Measurements from ENCODE around the gene CERCAM. TPM values are rescaled to one million over a fixed set of nuclear protein-coding genes. Genes with fewer than 3 reads are reported as not detected.

CERCAM gene
- total RNA-seq, 1 donor = 195 TPM

DNA sequence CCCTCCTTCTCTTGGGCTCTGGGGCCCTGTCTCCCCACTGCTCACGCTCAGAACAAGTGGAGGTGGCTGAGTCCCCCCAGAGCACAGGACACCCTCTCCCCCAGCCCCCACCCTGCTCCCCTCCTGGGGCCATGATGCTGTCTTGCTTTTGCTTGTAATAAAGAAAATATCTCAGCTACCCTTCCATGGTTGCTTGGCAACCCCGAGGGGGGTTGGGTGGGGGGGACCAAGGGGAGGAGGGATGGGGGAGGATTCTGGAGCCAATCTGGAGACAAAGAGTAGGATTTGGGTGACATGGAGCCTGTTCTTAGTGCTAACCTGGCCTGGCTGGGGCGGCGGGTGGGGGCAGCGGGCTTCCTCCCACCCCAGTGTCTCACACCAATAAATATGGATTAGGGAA, 16.1 kb upstream of the CERCAM start:
- no peak overlapping the region for H2AFZ ChIP-seq (ENCODE audit: low read length)
- TF ChIP-seq, protein P1, sequence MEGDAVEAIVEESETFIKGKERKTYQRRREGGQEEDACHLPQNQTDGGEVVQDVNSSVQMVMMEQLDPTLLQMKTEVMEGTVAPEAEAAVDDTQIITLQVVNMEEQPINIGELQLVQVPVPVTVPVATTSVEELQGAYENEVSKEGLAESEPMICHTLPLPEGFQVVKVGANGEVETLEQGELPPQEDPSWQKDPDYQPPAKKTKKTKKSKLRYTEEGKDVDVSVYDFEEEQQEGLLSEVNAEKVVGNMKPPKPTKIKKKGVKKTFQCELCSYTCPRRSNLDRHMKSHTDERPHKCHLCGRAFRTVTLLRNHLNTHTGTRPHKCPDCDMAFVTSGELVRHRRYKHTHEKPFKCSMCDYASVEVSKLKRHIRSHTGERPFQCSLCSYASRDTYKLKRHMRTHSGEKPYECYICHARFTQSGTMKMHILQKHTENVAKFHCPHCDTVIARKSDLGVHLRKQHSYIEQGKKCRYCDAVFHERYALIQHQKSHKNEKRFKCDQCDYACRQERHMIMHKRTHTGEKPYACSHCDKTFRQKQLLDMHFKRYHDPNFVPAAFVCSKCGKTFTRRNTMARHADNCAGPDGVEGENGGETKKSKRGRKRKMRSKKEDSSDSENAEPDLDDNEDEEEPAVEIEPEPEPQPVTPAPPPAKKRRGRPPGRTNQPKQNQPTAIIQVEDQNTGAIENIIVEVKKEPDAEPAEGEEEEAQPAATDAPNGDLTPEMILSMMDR (IDR thresholded peaks at IDR 0.05; ENCODE audit: extremely low read depth, low read depth, low read length) = no peak
- no peaks in the 10 kb centered on the region for H3K9me3 ChIP-seq (ENCODE audit: low read depth, low read length)
- H3K36me3 ChIP-seq (ENCODE audit: insufficient read depth, low read length) = no peaks in the 10 kb centered on the region
- H3K27ac ChIP-seq (ENCODE audit: low read depth, low read length) = no peak overlapping the region
- H3K4me3 ChIP-seq (ENCODE audit: insufficient read depth, low read length) = no peak overlapping the region
- H3K4me2 ChIP-seq (ENCODE audit: insufficient read depth, low read length) = no peak overlapping the region
- peaks cover 6% of the 10 kb centered on the region for H3K27me3 ChIP-seq (ENCODE audit: insufficient read depth, low read length)
- H4K20me1 ChIP-seq (ENCODE audit: insufficient read depth, low read length) = no peaks in the 10 kb centered on the region
- peaks cover 10% of the 10 kb centered on the region for H3K4me1 ChIP-seq (ENCODE audit: insufficient read depth, low read length)
- no peak for DNase-seq (ENCODE audit: insufficient read length, low spot score, missing footprints)
- no peaks in the 10 kb centered on the region for H3K79me2 ChIP-seq (ENCODE audit: insufficient read depth, low read length)

DNA sequence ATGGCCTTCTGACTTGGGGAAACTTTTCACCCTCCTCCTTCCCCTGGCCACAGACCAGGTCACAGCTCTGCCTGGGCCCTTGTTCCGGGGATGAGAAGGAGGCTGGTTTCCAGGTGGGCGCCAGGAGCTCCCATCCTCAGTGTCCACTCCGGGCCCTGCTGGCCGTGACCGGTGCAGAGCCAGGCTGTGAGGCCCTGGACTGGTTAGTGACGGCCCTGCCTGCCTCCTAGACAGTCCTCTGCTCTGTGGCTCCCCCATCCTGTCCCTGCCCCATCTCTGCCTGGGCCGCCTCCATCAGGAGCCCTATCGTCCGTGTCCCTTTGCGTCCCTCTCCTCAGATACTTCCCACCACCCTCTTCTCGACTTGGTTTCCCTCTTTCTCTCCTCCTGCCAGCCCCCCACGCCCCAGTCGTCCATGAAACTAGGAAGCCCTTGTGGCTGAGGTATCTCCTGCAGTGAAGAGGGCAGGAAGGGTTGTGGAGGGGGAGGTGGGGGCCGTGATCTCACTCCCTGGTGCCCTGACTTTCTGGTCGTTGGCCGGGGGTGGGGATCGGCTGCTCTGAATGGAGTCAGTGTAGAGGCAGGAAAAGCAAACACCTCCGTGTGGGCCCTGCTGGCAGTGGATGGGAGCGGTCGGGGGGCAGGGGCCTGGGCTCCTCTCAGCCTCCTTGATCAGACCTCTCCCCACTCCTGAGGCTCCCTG, 15.4 kb upstream of the CERCAM start:
- Histone ChIP-seq H3K4me1 (ENCODE audit: insufficient read depth, low read length) (peaks cover 10% of the 10 kb centered on the region), H3K27ac (ENCODE audit: low read depth, low read length) (no peak overlapping the region), H2AFZ (ENCODE audit: low read length) (peak overlapping the region; percentile 35), H3K4me3 (ENCODE audit: insufficient read depth, low read length) (no peak overlapping the region), H3K9me3 (ENCODE audit: low read depth, low read length) (no peaks in the 10 kb centered on the region), H3K4me2 (ENCODE audit: insufficient read depth, low read length) (no peak overlapping the region), H3K27me3 (ENCODE audit: insufficient read depth, low read length) (peaks cover 2% of the 10 kb centered on the region), H4K20me1 (ENCODE audit: insufficient read depth, low read length) (no peaks in the 10 kb centered on the region), H3K79me2 (ENCODE audit: insufficient read depth, low read length) (no peaks in the 10 kb centered on the region), H3K36me3 (ENCODE audit: insufficient read depth, low read length) (no peaks in the 10 kb centered on the region)
- TF ChIP-seq, protein P1 (IDR thresholded peaks at IDR 0.05; ENCODE audit: extremely low read depth, low read depth, low read length) = no peak
- DNase-seq (ENCODE audit: insufficient read length, low spot score, missing footprints) = peak; percentile 59

DNA sequence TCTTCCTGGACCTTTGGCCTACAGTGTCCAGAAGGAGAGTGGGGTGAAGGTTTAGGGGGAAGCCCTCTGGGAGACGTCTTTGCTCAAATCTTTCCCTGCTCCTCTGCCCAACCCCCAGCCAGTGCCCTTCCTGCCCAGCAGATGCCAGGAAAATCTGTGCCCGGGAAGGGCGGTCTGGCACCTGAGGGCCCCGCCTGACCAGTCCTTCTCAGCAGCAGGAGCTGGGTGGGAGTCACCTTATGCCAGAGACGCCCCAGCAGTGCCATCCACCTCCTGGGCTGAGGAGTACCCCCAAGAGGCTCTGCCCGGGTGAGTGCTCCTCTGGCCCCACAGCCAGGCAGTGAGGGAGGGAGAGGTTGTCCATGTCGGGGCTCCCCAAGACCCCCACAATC, 14.9 kb upstream of the CERCAM start:
- H3K27ac ChIP-seq (ENCODE audit: low read depth, low read length) = no peak overlapping the region
- peak; percentile 75 for DNase-seq (ENCODE audit: insufficient read length, low spot score, missing footprints)
- no peak overlapping the region for H3K4me2 ChIP-seq (ENCODE audit: insufficient read depth, low read length)
- no peaks in the 10 kb centered on the region for H4K20me1 ChIP-seq (ENCODE audit: insufficient read depth, low read length)
- H3K4me1 ChIP-seq (ENCODE audit: insufficient read depth, low read length) = peaks cover 10% of the 10 kb centered on the region
- peaks cover 4% of the 10 kb centered on the region for H3K27me3 ChIP-seq (ENCODE audit: insufficient read depth, low read length)
- no peaks in the 10 kb centered on the region for H3K36me3 ChIP-seq (ENCODE audit: insufficient read depth, low read length)
- no peaks in the 10 kb centered on the region for H3K79me2 ChIP-seq (ENCODE audit: insufficient read depth, low read length)
- H3K9me3 ChIP-seq (ENCODE audit: low read depth, low read length) = no peaks in the 10 kb centered on the region
- TF ChIP-seq, protein P1 (IDR thresholded peaks at IDR 0.05; ENCODE audit: extremely low read depth, low read depth, low read length) = no peak
- no peak overlapping the region for H3K4me3 ChIP-seq (ENCODE audit: insufficient read depth, low read length)
- peak overlapping the region; percentile 35 for H2AFZ ChIP-seq (ENCODE audit: low read length)

DNA sequence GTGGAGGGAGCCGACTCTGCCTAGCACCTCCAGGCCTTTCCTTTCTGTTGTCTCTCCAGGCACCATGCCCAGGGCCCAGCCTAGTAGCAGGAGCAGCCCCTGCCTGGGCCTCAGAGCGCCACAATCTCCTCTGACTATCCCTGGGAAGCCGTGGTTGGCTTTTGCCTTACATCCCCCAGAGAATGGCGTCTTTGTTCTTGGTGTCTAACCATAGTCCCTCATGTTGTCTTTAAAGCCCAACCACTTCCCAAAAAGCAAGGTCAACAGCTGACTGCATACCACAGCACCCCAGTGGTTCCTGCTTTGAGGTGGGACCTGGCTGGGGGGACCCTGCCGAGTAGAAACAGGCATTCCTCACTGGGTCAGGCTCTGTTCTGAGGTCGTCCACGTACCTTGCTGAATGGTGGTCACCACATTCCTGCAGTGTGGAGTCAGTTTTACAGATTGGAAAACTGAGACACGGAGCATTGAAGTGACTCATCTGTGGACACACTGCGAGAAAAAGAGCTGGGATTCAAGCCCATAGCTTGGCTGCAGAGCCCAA, 13.7 kb upstream of the CERCAM start:
- Histone ChIP-seq H3K79me2 (ENCODE audit: insufficient read depth, low read length) (no peaks in the 10 kb centered on the region), H3K9me3 (ENCODE audit: low read depth, low read length) (no peaks in the 10 kb centered on the region), H3K4me3 (ENCODE audit: insufficient read depth, low read length) (no peak overlapping the region), H3K27ac (ENCODE audit: low read depth, low read length) (peak overlapping the region; percentile 44), H3K4me1 (ENCODE audit: insufficient read depth, low read length) (peaks cover 10% of the 10 kb centered on the region), H3K36me3 (ENCODE audit: insufficient read depth, low read length) (no peaks in the 10 kb centered on the region), H3K27me3 (ENCODE audit: insufficient read depth, low read length) (peaks cover 4% of the 10 kb centered on the region), H2AFZ (ENCODE audit: low read length) (peak overlapping the region; percentile 89), H3K4me2 (ENCODE audit: insufficient read depth, low read length) (peak overlapping the region; percentile 23), H4K20me1 (ENCODE audit: insufficient read depth, low read length) (no peaks in the 10 kb centered on the region)
- TF ChIP-seq, protein P1 (IDR thresholded peaks at IDR 0.05; ENCODE audit: extremely low read depth, low read depth, low read length) = no peak
- DNase-seq (ENCODE audit: insufficient read length, low spot score, missing footprints) = peak; percentile 93

Measured in osteoblast (primary cell).